GM21390 (cell line): ENCODE results near the gene ALKAL2.
A peak's percentile ranks its signal among the peaks of the same experiment; 100 is the strongest.

Experiments used
- ATAC-seq: cut with Tn5 transposase; IDR thresholded peaks from one replicate; pipeline ENCODE4 v1.9.1; 2021; ENCODE audit not compliant: unreplicated experiment

ALKAL2 gene

GRCh38 chr2:271917-272316, 16.0 kb downstream of the ALKAL2 start:
- ATAC-seq, result no peak

GRCh38 chr2:270861-271260, 17.0 kb downstream of the ALKAL2 start:
- no peak for ATAC-seq

- ATAC-seq, result no peak
These were observed 18.4 kb downstream of the ALKAL2 start for GRCh38 chr2:269356-270030.

- ATAC-seq, result no peak
These were observed 19.6 kb downstream of the ALKAL2 start for GRCh38 chr2:268323-268722.

GRCh38 chr2:264493-265468, 23.1 kb downstream of the ALKAL2 start, which contains the start of gene ACP1:
Gene ACP1 (plus strand): TSS chr2:264947. CDS start chr2:264965, 18 bp downstream.
- peak; percentile 85 for ATAC-seq

- peak; percentile 26 for ATAC-seq
These were observed 24.0 kb downstream of the ALKAL2 start, which contains the start of gene SH3YL1 for GRCh38 chr2:263774-264492. Gene SH3YL1 (minus strand): TSS chr2:264032. CDS start chr2:263984, 48 bp downstream.

GRCh38 chr2:263022-263738, 24.7 kb downstream of the ALKAL2 start:
- ATAC-seq, result no peak

- no peak for ATAC-seq
These were observed 25.8 kb downstream of the ALKAL2 start for GRCh38 chr2:262117-262516.

- no peak for ATAC-seq
These were observed 27.3 kb downstream of the ALKAL2 start for GRCh38 chr2:260507-261161.

- no peak for ATAC-seq
These were observed 28.0 kb downstream of the ALKAL2 start for GRCh38 chr2:259789-260331.

- ATAC-seq, result no peak
These were observed 29.0 kb downstream of the ALKAL2 start for GRCh38 chr2:258933-259332.

- ATAC-seq, result no peak
These were observed 30.0 kb downstream of the ALKAL2 start for GRCh38 chr2:257842-258241.

GRCh38 chr2:257429-257828, 30.5 kb downstream of the ALKAL2 start:
- no peak for ATAC-seq

- ATAC-seq, result no peak
These were observed 31.8 kb downstream of the ALKAL2 start for GRCh38 chr2:256094-256493.

- no peak for ATAC-seq
These were observed 32.7 kb downstream of the ALKAL2 start for GRCh38 chr2:255195-255594.

GRCh38 chr2:254241-254640, 33.6 kb downstream of the ALKAL2 start:
- no peak for ATAC-seq

- ATAC-seq, result no peak
These were observed 34.7 kb downstream of the ALKAL2 start for GRCh38 chr2:253202-253638.

GRCh38 chr2:252001-252602, 35.8 kb downstream of the ALKAL2 start:
- ATAC-seq, result no peak

GRCh38 chr2:249538-250042, 38.3 kb downstream of the ALKAL2 start:
- no peak for ATAC-seq
